ENCODE measurements around the gene ITGAL. TPM values are rescaled to one million over a fixed set of nuclear protein-coding genes. Genes with fewer than 3 reads are reported as not detected.

The ITGAL gene
- total and polyA plus RNA-seq, 2 donors (not counting 3 experiments of a cell fraction or from before 2014, with no cell fraction given), result not detected

GRCh38 chr16:30484887-30485286 is 12.3 kb downstream of the ITGAL start:
- ChIA-PET CTCF (no interaction called here), POLR2A (no interaction called here)
- Histone ChIP-seq H3K9me3 (replicated peaks; ENCODE audit: control insufficient read depth, insufficient read depth, low read length) (no peaks in the 10 kb centered on the region), H3K9me1 (replicated peaks; ENCODE audit: control insufficient read depth, extremely low read depth, insufficient read depth, low read length) (no peaks in the 10 kb centered on the region), H3K4me3 (replicated peaks in 1 of 3; ENCODE audit: insufficient read depth in 1 of 3, low read depth in 1 of 3, low read length in 3 of 3) (no peak overlapping the region), H3K4me2 (ENCODE audit: insufficient read depth, low read length) (no peak overlapping the region), H4K20me1 (replicated peaks; ENCODE audit: control insufficient read depth, extremely low read depth, insufficient read depth, low read length) (no peaks in the 10 kb centered on the region), H3K9ac (replicated peaks; ENCODE audit: extremely low read depth, insufficient read depth, low read length) (no peak overlapping the region), H3K79me2 (ENCODE audit: control insufficient read depth, insufficient read depth, low read length) (no peaks in the 10 kb centered on the region), H3K4me1 (ENCODE audit: control insufficient read depth, extremely low read depth, insufficient read depth, low read length) (peaks cover 7% of the 10 kb centered on the region), H3K27me3 (ENCODE audit: control insufficient read depth in 2 of 2, insufficient read depth in 2 of 2, low read length in 2 of 2) (peaks cover 0 to 1% of the 10 kb centered on the region in 2 experiments), H3K27ac (ENCODE audit: insufficient read depth, low read depth, low read length) (no peak overlapping the region), H3K36me3 (ENCODE audit: control insufficient read depth in 2 of 2, extremely low read depth in 1 of 2, insufficient read depth in 2 of 2, low read length in 2 of 2) (no peaks in the 10 kb centered on the region), H2AFZ (ENCODE audit: low read depth, low read length) (no peak overlapping the region)
- no TSS peak for BruUV-seq (replicated peaks)
- intact Hi-C loops (cut with micrococcal nuclease) (no loop called here), dilution Hi-C loops (cut with MboI; ENCODE audit: extremely low pct_ligation_motif_present, low sequenced_read_pairs) (no loop called here)
- no peak for DNase-seq (ENCODE audit: low read depth, low spot score)
- TF ChIP-seq JUN (IDR thresholded peaks at IDR 0.05; ENCODE audit: borderline replicate concordance, insufficient read depth, insufficient read length, low read depth) (no peak), FOS (IDR thresholded peaks at IDR 0.05; ENCODE audit: borderline replicate concordance, insufficient read depth, low read length) (no peak), POLR2AphosphoS5 (IDR thresholded peaks at IDR 0.05; ENCODE audit: insufficient read depth, low read depth, low read length) (no peak)
- no peak for FAIRE-seq

DNA sequence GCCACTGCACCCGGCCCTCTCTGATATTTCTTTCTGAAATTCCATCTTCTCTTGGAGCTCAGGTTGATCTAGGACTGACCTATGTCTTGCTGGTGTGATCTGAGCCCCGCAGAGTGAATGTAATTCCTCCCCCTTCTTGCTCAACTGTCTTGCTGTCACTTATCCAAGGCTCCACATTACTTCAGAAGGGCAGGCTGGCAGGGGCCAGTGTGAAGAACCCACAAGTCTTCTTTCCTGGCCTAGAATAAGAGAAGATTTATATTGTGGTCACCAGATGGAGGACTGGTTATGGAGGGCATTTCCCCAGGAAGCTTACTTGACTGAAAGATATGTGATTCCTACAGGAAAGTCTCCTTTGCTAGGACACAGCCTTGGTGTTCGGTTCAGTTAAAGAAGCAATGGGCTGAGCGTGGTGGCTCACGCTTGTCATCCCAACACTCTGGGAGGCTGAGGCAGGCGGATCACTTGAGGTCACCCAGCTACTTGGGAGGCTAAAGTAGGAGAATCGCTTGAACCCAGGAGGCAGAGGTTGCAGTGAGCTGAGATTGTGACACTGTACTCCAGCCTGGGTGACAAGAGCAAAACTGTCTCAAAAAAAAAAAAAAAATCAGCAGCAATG is 13.4 kb downstream of the ITGAL start:
- H3K27ac ChIP-seq (ENCODE audit: insufficient read depth, low read depth, low read length), result no peak overlapping the region
- intact Hi-C loops (cut with micrococcal nuclease) (no loop called here), dilution Hi-C loops (cut with MboI; ENCODE audit: extremely low pct_ligation_motif_present, low sequenced_read_pairs) (no loop called here)
- no peak overlapping the region for H3K4me3 ChIP-seq (replicated peaks in 1 of 3; ENCODE audit: insufficient read depth in 1 of 3, low read depth in 1 of 3, low read length in 3 of 3)
- H3K36me3 ChIP-seq (ENCODE audit: control insufficient read depth in 2 of 2, extremely low read depth in 1 of 2, insufficient read depth in 2 of 2, low read length in 2 of 2), result no peaks in the 10 kb centered on the region
- peaks cover 7% of the 10 kb centered on the region for H3K4me1 ChIP-seq (ENCODE audit: control insufficient read depth, extremely low read depth, insufficient read depth, low read length)
- no peak overlapping the region for H3K4me2 ChIP-seq (ENCODE audit: insufficient read depth, low read length)
- no peaks in the 10 kb centered on the region for H3K9me1 ChIP-seq (replicated peaks; ENCODE audit: control insufficient read depth, extremely low read depth, insufficient read depth, low read length)
- H3K27me3 ChIP-seq (ENCODE audit: control insufficient read depth in 2 of 2, insufficient read depth in 2 of 2, low read length in 2 of 2), result no peaks in the 10 kb centered on the region
- H3K9ac ChIP-seq (replicated peaks; ENCODE audit: extremely low read depth, insufficient read depth, low read length), result no peak overlapping the region
- ChIA-PET CTCF (interaction anchor here (1.0 to 1.5 kb wide), 3 partner anchors 36 to 56 kb away, joined by 3 read pairs; partner anchors contain the start of gene DCTPP1), POLR2A (no interaction called here)
- FAIRE-seq, result peak; percentile 74
- DNase-seq (ENCODE audit: low read depth, low spot score), result peak; percentile 32
- H3K79me2 ChIP-seq (ENCODE audit: control insufficient read depth, insufficient read depth, low read length), result no peaks in the 10 kb centered on the region
- H2AFZ ChIP-seq (ENCODE audit: low read depth, low read length), result peak overlapping the region; percentile 24
- no peak for TF ChIP-seq JUN (IDR thresholded peaks at IDR 0.05; ENCODE audit: borderline replicate concordance, insufficient read depth, insufficient read length, low read depth)
- peak; percentile 19 for TF ChIP-seq FOS (IDR thresholded peaks at IDR 0.05; ENCODE audit: borderline replicate concordance, insufficient read depth, low read length)
- no peaks in the 10 kb centered on the region for H4K20me1 ChIP-seq (replicated peaks; ENCODE audit: control insufficient read depth, extremely low read depth, insufficient read depth, low read length)
- no peaks in the 10 kb centered on the region for H3K9me3 ChIP-seq (replicated peaks; ENCODE audit: control insufficient read depth, insufficient read depth, low read length)
- no TSS peak for BruUV-seq (replicated peaks)

Measured in endothelial cell of umbilical vein (primary cell).